Activated B cell treated with CpG ODN at 0.5 μM for 24 hours (primary cell): ENCODE data around the gene FOXK1. TPM values are rescaled to one million over a fixed set of nuclear protein-coding genes. Genes with fewer than 3 reads are reported as not detected.

ENCODE experiments used
- ATAC-seq: fragments of 200-7000 bp; cut with Tn5 transposase; one replicate; pipeline ENCODE4 v1.10.0; 2021; ENCODE audit warnings: low read depth, mild to moderate bottlenecking, moderate library complexity
- CTCF ChIA-PET: fragments of 350-600 bp; sonication (Branson Sonifier 250); formaldehyde crosslinking; loops from one replicate; lab custom pipeline; 2021; ENCODE audit warnings: antibody characterized with exemption; lab: Charles Lee
- POLR2A ChIA-PET: fragments of 350-600 bp; sonication (Branson Sonifier 250); formaldehyde crosslinking; loops from one replicate; lab custom pipeline; 2021; ENCODE audit warnings: antibody characterized with exemption; lab: Charles Lee
- DNase-seq: peaks from one replicate; pipeline ENCODE4 v3.0.0; 2022
- H3K27ac Mint-ChIP-seq: one replicate; pipeline ENCODE4 v1.8.0; 2020; ENCODE audit warnings: mixed read lengths
- H3K27me3 Mint-ChIP-seq: one replicate; pipeline ENCODE4 v1.8.0; 2021; ENCODE audit warnings: mixed read lengths
- H3K36me3 Mint-ChIP-seq: one replicate; pipeline ENCODE4 v1.8.0; 2021; ENCODE audit warnings: low read depth, mixed read lengths
- H3K4me1 Mint-ChIP-seq: one replicate; pipeline ENCODE4 v1.8.0; 2021; ENCODE audit warnings: mixed read lengths
- H3K4me3 Mint-ChIP-seq: one replicate; pipeline ENCODE4 v1.8.0; 2020; ENCODE audit warnings: mild to moderate bottlenecking, mixed read lengths
- H3K9me3 Mint-ChIP-seq: one replicate; pipeline ENCODE4 v1.8.0; 2020; ENCODE audit warnings: mixed read lengths
- intact Hi-C: fragments of 100-400 bp; cut with micrococcal nuclease; formaldehyde crosslinking; loops from one replicate; pipeline ENCODE4 v1.15.1; 2024
- total RNA-seq: library from RNA; stranded (reverse); gene quantifications from 2 replicates; pipeline ENCODE4 v1.2.3, GENCODE V29; 2022
- TF ChIP-seq, protein P1 (sequence below): fragments of 200-600 bp; IDR thresholded peaks from one replicate; pipeline ENCODE4 v1.8.0; 2022; ENCODE audit warnings: antibody characterized with exemption, mild to moderate bottlenecking

Gene FOXK1
- total RNA-seq, 1 donor from 2014 or later = 42.7 TPM

DNA sequence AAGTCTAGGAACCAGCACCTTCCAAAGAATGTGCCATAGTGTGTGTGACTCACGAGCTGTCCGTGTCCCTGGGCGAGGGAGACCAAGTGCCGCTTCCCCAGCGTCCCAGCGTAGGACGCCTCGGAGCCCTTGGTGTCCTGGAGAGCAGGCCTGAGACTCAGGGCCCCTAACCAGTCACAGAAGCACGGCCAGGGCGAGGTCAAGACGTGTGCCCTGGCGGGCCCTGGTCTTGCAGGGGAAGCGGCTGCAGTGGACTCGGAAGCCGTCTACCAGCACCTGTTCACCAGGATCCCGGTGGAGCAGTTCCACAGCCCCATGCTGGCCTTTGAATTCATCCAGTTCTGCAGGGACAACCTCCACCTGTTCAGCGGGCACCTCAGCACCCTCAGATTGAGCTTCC, 103.9 kb downstream of the FOXK1 start:
- no peaks in the 10 kb centered on the region for H3K4me1 Mint-ChIP-seq
- intact Hi-C loops = no loop called here
- H3K27ac Mint-ChIP-seq = no peak overlapping the region
- ATAC-seq (no peak), DNase-seq (no peak)
- TF ChIP-seq, protein P1, sequence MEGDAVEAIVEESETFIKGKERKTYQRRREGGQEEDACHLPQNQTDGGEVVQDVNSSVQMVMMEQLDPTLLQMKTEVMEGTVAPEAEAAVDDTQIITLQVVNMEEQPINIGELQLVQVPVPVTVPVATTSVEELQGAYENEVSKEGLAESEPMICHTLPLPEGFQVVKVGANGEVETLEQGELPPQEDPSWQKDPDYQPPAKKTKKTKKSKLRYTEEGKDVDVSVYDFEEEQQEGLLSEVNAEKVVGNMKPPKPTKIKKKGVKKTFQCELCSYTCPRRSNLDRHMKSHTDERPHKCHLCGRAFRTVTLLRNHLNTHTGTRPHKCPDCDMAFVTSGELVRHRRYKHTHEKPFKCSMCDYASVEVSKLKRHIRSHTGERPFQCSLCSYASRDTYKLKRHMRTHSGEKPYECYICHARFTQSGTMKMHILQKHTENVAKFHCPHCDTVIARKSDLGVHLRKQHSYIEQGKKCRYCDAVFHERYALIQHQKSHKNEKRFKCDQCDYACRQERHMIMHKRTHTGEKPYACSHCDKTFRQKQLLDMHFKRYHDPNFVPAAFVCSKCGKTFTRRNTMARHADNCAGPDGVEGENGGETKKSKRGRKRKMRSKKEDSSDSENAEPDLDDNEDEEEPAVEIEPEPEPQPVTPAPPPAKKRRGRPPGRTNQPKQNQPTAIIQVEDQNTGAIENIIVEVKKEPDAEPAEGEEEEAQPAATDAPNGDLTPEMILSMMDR = no peak
- H3K9me3 Mint-ChIP-seq = no peaks in the 10 kb centered on the region
- POLR2A ChIA-PET = no interaction called here
- no peak overlapping the region for H3K4me3 Mint-ChIP-seq
- H3K36me3 Mint-ChIP-seq = peaks cover 74% of the 10 kb centered on the region
- CTCF ChIA-PET = no interaction called here
- no peaks in the 10 kb centered on the region for H3K27me3 Mint-ChIP-seq

DNA sequence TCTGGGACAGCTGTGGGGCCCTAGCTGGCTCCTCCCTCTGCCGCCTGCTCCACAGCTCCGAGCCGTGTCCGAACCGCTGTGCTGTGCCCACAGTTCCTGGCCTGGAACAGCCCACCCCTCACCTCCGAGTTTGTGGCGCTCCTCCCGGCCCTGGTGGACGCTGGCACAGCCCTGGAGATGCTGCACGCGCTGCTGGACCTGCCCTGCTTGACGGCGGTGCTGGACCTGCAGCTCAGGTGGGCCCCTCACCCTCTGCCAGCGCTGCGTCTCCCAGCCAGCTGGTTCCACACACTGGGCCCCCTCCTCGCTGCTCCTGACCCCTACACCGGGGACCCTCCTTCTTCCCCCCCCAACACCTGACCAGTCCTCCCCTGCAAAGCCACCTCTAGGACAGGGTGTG, 105.4 kb downstream of the FOXK1 start:
- POLR2A ChIA-PET = no interaction called here
- intact Hi-C loops = no loop called here
- DNase-seq (no peak), ATAC-seq (no peak)
- H3K27me3 Mint-ChIP-seq = no peaks in the 10 kb centered on the region
- TF ChIP-seq, protein P1 = no peak
- no peak overlapping the region for H3K27ac Mint-ChIP-seq
- no peaks in the 10 kb centered on the region for H3K9me3 Mint-ChIP-seq
- H3K4me3 Mint-ChIP-seq = no peak overlapping the region
- CTCF ChIA-PET = no interaction called here
- H3K36me3 Mint-ChIP-seq = peaks cover 66% of the 10 kb centered on the region
- H3K4me1 Mint-ChIP-seq = peaks cover 4% of the 10 kb centered on the region

DNA sequence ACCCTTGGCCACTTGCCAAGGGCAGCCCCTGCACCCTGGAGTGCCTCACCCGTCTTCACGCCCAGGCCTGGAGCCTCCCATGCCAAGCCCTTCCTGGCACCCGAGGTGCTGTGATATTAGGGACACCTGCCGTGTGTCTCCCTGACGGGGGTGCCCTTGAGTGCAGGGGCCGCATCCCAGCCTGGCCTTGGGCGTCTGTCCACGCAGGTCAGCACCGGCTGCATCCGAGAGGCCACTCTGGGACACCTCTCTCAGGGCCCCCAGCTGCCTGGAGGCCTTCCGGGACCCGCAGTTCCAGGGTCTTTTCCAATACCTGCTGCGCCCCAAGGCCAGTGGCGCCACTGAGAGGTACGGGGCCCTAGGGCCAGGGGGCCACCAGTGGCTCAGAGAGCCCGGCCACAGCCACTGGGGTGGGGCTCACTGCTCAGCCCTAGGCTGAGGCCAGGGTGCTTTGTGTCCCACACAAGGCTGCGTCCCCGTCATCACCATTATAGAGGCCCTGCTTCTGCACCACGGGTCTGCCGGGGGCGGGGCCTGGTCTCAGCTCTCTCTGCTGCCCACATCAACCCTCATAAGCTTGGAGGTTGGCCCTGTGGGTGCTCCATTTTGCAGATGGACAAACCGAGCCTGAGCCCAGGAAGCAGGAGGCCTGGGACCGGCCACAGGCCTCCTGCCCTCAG, 106.0 kb downstream of the FOXK1 start:
- no peak for DNase-seq
- no peak overlapping the region for H3K4me3 Mint-ChIP-seq
- peaks cover 4% of the 10 kb centered on the region for H3K4me1 Mint-ChIP-seq
- no peaks in the 10 kb centered on the region for H3K9me3 Mint-ChIP-seq
- H3K27me3 Mint-ChIP-seq = no peaks in the 10 kb centered on the region
- CTCF ChIA-PET = no interaction called here
- POLR2A ChIA-PET = no interaction called here
- TF ChIP-seq, protein P1 = no peak
- H3K27ac Mint-ChIP-seq = no peak overlapping the region
- no peak for ATAC-seq
- peaks cover 61% of the 10 kb centered on the region for H3K36me3 Mint-ChIP-seq
- intact Hi-C loops = no loop called here

DNA sequence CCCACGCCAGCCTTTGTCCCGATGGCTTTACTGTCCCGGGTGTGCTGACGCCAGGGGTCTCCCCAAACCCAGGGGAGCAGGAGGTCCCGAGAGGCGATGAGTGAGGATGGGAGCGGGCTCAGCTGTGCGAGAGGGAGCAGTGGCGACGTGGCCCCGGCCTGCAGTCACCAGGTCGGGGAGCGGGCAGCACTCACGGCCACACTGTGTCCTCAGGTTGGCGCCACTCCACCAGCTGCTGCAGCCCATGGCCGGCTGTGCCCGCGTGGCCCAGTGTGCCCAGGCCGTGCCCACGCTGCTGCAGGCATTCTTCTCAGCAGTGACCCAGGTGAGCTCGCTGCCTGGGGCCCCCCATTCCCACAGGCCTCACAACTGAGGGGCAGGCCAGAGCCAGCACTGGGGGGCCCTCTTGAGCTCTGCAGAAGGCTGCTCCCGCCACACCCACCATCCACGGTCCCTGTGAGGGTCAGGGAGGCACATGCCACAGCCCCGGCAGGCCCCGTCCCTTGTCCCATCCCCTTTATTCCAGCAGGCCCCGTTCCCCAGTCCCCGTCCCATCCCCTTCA, 106.6 kb downstream of the FOXK1 start:
- CTCF ChIA-PET = no interaction called here
- no peak overlapping the region for H3K27ac Mint-ChIP-seq
- H3K27me3 Mint-ChIP-seq = no peaks in the 10 kb centered on the region
- DNase-seq (no peak), ATAC-seq (no peak)
- H3K4me3 Mint-ChIP-seq = no peak overlapping the region
- peaks cover 60% of the 10 kb centered on the region for H3K36me3 Mint-ChIP-seq
- intact Hi-C loops = no loop called here
- TF ChIP-seq, protein P1 = no peak
- POLR2A ChIA-PET = no interaction called here
- peaks cover 4% of the 10 kb centered on the region for H3K4me1 Mint-ChIP-seq
- no peaks in the 10 kb centered on the region for H3K9me3 Mint-ChIP-seq

DNA sequence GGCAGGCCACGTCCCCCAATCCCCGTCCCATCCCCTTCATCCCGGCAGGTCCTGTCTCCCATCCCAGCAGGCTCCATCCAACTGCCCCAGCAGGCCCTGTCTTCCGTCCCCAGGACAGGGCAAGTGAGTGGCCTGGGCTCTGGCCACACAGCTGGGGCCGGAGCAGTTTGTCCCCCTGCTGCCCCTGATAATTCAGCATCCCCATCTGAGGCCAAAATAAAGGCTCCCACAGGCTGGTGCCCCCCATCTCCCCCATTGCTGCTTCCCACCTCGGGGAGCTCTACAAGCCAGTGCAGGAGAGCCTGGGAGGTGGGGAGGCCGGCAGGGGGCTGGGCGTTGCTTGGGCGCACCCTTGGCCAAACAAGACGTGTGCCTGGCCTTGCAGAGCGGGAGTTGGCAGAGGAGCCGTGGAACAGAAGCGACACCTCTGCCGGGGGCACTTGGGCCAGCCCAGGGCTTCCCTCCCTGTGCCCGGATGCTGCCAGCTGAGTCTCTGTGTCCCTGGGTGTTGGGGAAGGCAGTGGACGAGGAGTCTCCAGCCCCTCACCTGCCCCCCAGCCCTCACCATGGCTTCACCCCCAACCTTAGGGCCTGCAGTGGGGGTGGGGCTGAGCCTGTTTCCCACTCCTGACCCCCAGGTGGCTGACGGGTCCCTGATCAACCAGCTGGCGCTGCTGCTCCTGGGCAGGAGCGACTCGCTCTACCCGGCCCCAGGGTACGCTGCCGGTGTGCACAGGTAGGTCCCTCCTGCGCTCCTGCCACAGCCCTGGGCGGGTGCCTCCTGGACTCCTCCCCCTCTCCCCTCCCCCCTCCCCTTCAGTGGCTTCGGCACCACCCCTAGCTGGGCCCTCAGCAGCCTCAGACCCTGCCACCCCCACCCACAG, 107.3 kb downstream of the FOXK1 start:
- Mint-ChIP-seq H3K4me3 (no peak overlapping the region), H3K36me3 (peaks cover 56% of the 10 kb centered on the region), H3K27ac (no peak overlapping the region), H3K4me1 (peaks cover 4% of the 10 kb centered on the region), H3K9me3 (no peaks in the 10 kb centered on the region), H3K27me3 (no peaks in the 10 kb centered on the region)
- ChIA-PET CTCF (no interaction called here), POLR2A (no interaction called here)
- intact Hi-C loops = no loop called here
- no peak for DNase-seq
- TF ChIP-seq, protein P1 = no peak
- no peak for ATAC-seq
